ENCODE data around the gene ETFBKMT.

GRCh38 chr12:31715283-31715825 is 55.9 kb downstream of the ETFBKMT start:
- TF ChIP-seq, protein P1, sequence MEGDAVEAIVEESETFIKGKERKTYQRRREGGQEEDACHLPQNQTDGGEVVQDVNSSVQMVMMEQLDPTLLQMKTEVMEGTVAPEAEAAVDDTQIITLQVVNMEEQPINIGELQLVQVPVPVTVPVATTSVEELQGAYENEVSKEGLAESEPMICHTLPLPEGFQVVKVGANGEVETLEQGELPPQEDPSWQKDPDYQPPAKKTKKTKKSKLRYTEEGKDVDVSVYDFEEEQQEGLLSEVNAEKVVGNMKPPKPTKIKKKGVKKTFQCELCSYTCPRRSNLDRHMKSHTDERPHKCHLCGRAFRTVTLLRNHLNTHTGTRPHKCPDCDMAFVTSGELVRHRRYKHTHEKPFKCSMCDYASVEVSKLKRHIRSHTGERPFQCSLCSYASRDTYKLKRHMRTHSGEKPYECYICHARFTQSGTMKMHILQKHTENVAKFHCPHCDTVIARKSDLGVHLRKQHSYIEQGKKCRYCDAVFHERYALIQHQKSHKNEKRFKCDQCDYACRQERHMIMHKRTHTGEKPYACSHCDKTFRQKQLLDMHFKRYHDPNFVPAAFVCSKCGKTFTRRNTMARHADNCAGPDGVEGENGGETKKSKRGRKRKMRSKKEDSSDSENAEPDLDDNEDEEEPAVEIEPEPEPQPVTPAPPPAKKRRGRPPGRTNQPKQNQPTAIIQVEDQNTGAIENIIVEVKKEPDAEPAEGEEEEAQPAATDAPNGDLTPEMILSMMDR (IDR thresholded peaks at IDR 0.05), result no peak
- TF ChIP-seq POLR2A (IDR thresholded peaks at IDR 0.05), result no peak
